Effector CD4-positive, alpha-beta T cell (primary cell): Measurements from ENCODE around the gene EDN1.

Experiments
- DNase-seq: peaks from one replicate; pipeline ENCODE4 v3.0.0-alpha.2; 2020

EDN1 gene

GRCh38 chr6:12270551-12271230 is 19.5 kb upstream of the EDN1 start:
- no peak for DNase-seq

- DNase-seq, result no peak
Measured at GRCh38 chr6:12271594-12271993, 18.6 kb upstream of the EDN1 start.

GRCh38 chr6:12271997-12272396 is 18.2 kb upstream of the EDN1 start:
- no peak for DNase-seq

- no peak for DNase-seq
Measured at GRCh38 chr6:12275107-12275506, 15.1 kb upstream of the EDN1 start.

GRCh38 chr6:12276930-12277315 is 13.2 kb upstream of the EDN1 start:
- no peak for DNase-seq

GRCh38 chr6:12277386-12277785 is 12.8 kb upstream of the EDN1 start:
- no peak for DNase-seq

- no peak for DNase-seq
Measured at GRCh38 chr6:12278915-12279314, 11.2 kb upstream of the EDN1 start.

- no peak for DNase-seq
Measured at GRCh38 chr6:12279322-12280091, 10.7 kb upstream of the EDN1 start.

- DNase-seq, result no peak
Measured at GRCh38 chr6:12280458-12280857, 9.7 kb upstream of the EDN1 start.

- no peak for DNase-seq
Measured at GRCh38 chr6:12280902-12281301, 9.3 kb upstream of the EDN1 start.

GRCh38 chr6:12283904-12284303 is 6.3 kb upstream of the EDN1 start:
- DNase-seq, result no peak

- DNase-seq, result no peak
Measured at GRCh38 chr6:12286373-12287110, 3.6 kb upstream of the EDN1 start.

- no peak for DNase-seq
Measured at GRCh38 chr6:12288211-12288618, 1.9 kb upstream of the EDN1 start.

GRCh38 chr6:12288914-12289313 is 1.2 kb upstream of the EDN1 start:
- no peak for DNase-seq

- DNase-seq, result peak; percentile 10
Measured at GRCh38 chr6:12289365-12289919, 719 bp upstream of the EDN1 start.

GRCh38 chr6:12291071-12291838 is 1.1 kb downstream of the EDN1 start:
- DNase-seq, result no peak

GRCh38 chr6:12291839-12292604 is 1.9 kb downstream of the EDN1 start:
- no peak for DNase-seq

- no peak for DNase-seq
Measured at GRCh38 chr6:12293235-12293930, 3.2 kb downstream of the EDN1 start.

GRCh38 chr6:12293931-12294807 is 4.0 kb downstream of the EDN1 start:
- no peak for DNase-seq

GRCh38 chr6:12294851-12295536 is 4.8 kb downstream of the EDN1 start:
- no peak for DNase-seq
